ENCODE data around the gene KLHDC4. TPM values are rescaled to one million over a fixed set of nuclear protein-coding genes. Genes with fewer than 3 reads are reported as not detected.

KLHDC4 gene
- polyA plus RNA-seq, 3 donors, result 11.2 to 26.4 (median 12.6) TPM

DNA sequence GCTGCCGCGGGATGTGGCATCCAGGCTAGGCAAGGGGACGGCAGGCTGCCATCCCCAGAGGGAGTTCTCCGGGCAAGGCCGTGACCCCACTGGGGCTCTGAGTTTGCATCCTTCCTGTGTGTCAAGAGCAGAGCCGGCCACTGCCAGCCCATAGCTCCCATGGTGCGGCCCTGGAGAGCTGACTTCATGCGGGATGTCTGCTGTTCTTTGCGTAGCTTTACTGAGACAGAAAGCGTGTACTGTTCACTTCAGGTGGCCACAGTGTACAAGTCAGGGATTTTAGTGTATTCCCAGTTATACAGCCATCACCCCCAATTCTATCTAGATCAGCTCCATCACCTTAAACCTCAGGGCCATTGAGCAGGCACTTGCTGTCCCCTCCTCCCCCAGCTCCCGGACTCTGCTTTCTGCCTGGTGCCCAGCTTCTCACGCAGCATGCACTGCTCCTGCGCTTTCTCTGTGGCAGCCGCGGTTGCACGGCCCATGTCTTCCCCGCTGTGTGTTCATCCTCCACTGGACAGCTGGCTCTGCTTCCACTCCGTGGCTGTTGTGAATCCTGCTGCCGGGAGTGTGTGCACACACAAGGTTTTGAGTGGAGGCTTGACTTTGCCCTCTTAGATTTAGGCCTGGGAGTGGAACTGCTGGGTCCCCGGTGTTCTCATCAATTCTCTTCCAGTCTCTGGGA is 71.2 kb downstream of the KLHDC4 start:
- TF ChIP-seq, protein P1, sequence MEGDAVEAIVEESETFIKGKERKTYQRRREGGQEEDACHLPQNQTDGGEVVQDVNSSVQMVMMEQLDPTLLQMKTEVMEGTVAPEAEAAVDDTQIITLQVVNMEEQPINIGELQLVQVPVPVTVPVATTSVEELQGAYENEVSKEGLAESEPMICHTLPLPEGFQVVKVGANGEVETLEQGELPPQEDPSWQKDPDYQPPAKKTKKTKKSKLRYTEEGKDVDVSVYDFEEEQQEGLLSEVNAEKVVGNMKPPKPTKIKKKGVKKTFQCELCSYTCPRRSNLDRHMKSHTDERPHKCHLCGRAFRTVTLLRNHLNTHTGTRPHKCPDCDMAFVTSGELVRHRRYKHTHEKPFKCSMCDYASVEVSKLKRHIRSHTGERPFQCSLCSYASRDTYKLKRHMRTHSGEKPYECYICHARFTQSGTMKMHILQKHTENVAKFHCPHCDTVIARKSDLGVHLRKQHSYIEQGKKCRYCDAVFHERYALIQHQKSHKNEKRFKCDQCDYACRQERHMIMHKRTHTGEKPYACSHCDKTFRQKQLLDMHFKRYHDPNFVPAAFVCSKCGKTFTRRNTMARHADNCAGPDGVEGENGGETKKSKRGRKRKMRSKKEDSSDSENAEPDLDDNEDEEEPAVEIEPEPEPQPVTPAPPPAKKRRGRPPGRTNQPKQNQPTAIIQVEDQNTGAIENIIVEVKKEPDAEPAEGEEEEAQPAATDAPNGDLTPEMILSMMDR (IDR thresholded peaks at IDR 0.05), result no peak
- Histone ChIP-seq H2AFZ (ENCODE audit: insufficient read depth, low read depth, low read length, poor library complexity, severe bottlenecking) (no peak overlapping the region), H3K9me3 (replicated peaks in 1 of 2; ENCODE audit: control insufficient read depth in 1 of 2, insufficient read depth in 1 of 2, low read length in 2 of 2) (no peaks in the 10 kb centered on the region), H3K36me3 (replicated peaks in 1 of 2; ENCODE audit: control insufficient read depth in 1 of 2, insufficient read depth in 2 of 2, low read length in 2 of 2) (peaks cover 13 to 16% of the 10 kb centered on the region in 2 donors), H3K9ac (ENCODE audit: insufficient read depth, low read length, poor library complexity, severe bottlenecking) (no peak overlapping the region), H3K79me2 (ENCODE audit: insufficient read depth, low read length) (no peaks in the 10 kb centered on the region), H3K27me3 (ENCODE audit: control insufficient read depth in 2 of 2, insufficient read depth in 2 of 2, low read length in 2 of 2) (no peaks in the 10 kb centered on the region), H3K4me3 (replicated peaks in 1 of 3; ENCODE audit: low read depth in 2 of 3, low read length in 3 of 3) (no peak overlapping the region), H3K27ac (ENCODE audit: low read depth in 1 of 2, low read length in 2 of 2) (no peak overlapping the region), H3K4me1 (ENCODE audit: control insufficient read depth in 1 of 2, insufficient read depth in 2 of 2, low read length in 2 of 2) (no peaks in the 10 kb centered on the region), H3K4me2 (replicated peaks; ENCODE audit: extremely low read depth, low read length, poor library complexity, severe bottlenecking) (no peak overlapping the region), H4K20me1 (ENCODE audit: insufficient read depth, low read length) (no peaks in the 10 kb centered on the region)
- no peak for DNase-seq
- WGBS (ENCODE audit: insufficient coverage), result 93% methylated on average over 19 of the region's 20 CpGs
- peaks cover 2 to 3% (median 3%) of the 10 kb centered on the region in 3 donors for H3K27me3 Mint-ChIP-seq (ENCODE audit: low read depth in 3 of 3)
- peak overlapping the region in 1 of 7 donors; percentile 44 for H3K27ac Mint-ChIP-seq
- peaks cover 13 to 35% of the 10 kb centered on the region in 2 donors for H3K36me3 Mint-ChIP-seq
- H3K4me1 Mint-ChIP-seq, result no peaks in the 10 kb centered on the region
- intact Hi-C loops (cut with micrococcal nuclease), result no loop called here
- H3K4me3 Mint-ChIP-seq, result no peak overlapping the region
- peaks cover 0 to under 1% (median 0%) of the 10 kb centered on the region in 7 donors for H3K9me3 Mint-ChIP-seq

DNA sequence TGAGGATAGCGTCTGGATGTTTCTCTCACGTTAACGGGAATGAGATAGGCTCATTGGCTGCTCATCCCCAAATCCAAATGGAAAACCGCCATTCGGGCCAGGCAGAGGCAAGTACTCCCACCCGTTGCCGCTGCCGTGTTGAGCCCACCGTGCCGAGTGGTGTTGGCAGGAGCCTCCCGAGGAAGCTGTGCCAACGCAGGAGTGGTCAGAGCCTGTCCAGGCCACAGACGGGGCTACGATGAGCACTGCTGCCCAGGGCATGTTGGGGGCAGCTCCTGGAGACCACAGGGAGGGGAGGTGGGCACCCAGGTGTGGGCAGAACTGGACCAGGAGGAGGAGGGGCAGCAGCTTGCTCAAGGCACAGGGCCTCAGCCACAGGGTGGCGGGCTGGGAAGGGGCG is 72.0 kb downstream of the KLHDC4 start:
- Histone ChIP-seq H3K79me2 (ENCODE audit: insufficient read depth, low read length) (no peaks in the 10 kb centered on the region), H3K27me3 (ENCODE audit: control insufficient read depth in 2 of 2, insufficient read depth in 2 of 2, low read length in 2 of 2) (no peaks in the 10 kb centered on the region), H2AFZ (ENCODE audit: insufficient read depth, low read depth, low read length, poor library complexity, severe bottlenecking) (no peak overlapping the region), H3K4me2 (replicated peaks; ENCODE audit: extremely low read depth, low read length, poor library complexity, severe bottlenecking) (no peak overlapping the region), H3K4me3 (replicated peaks in 1 of 3; ENCODE audit: low read depth in 2 of 3, low read length in 3 of 3) (no peak overlapping the region), H3K27ac (ENCODE audit: low read depth in 1 of 2, low read length in 2 of 2) (no peak overlapping the region), H4K20me1 (ENCODE audit: insufficient read depth, low read length) (no peaks in the 10 kb centered on the region), H3K9ac (ENCODE audit: insufficient read depth, low read length, poor library complexity, severe bottlenecking) (no peak overlapping the region), H3K36me3 (replicated peaks in 1 of 2; ENCODE audit: control insufficient read depth in 1 of 2, insufficient read depth in 2 of 2, low read length in 2 of 2) (peaks cover 13 to 15% of the 10 kb centered on the region in 2 donors), H3K4me1 (ENCODE audit: control insufficient read depth in 1 of 2, insufficient read depth in 2 of 2, low read length in 2 of 2) (no peaks in the 10 kb centered on the region), H3K9me3 (replicated peaks in 1 of 2; ENCODE audit: control insufficient read depth in 1 of 2, insufficient read depth in 1 of 2, low read length in 2 of 2) (no peaks in the 10 kb centered on the region)
- Mint-ChIP-seq H3K27me3 (ENCODE audit: low read depth in 3 of 3) (peaks cover 2 to 3% (median 3%) of the 10 kb centered on the region in 3 donors), H3K27ac (no peak overlapping the region), H3K4me3 (no peak overlapping the region), H3K9me3 (peaks cover 0 to 1% (median 0%) of the 10 kb centered on the region in 7 donors), H3K4me1 (no peaks in the 10 kb centered on the region), H3K36me3 (peaks cover 12 to 29% of the 10 kb centered on the region in 2 donors)
- intact Hi-C loops (cut with micrococcal nuclease), result no loop called here
- DNase-seq, result no peak
- TF ChIP-seq, protein P1 (IDR thresholded peaks at IDR 0.05), result no peak
- WGBS (ENCODE audit: insufficient coverage), result 97% methylated on average over 15 of the region's 16 CpGs

Measured in CD14-positive monocyte (primary cell).